Measurements from ENCODE around the gene CEBPB. TPM values are rescaled to one million over a fixed set of nuclear protein-coding genes. Genes with fewer than 3 reads are reported as not detected.

Gene CEBPB
- total and polyA plus RNA-seq, 3 donors from 2014 or later, result 11.3 to 40.0 (median 25.9) TPM

DNA sequence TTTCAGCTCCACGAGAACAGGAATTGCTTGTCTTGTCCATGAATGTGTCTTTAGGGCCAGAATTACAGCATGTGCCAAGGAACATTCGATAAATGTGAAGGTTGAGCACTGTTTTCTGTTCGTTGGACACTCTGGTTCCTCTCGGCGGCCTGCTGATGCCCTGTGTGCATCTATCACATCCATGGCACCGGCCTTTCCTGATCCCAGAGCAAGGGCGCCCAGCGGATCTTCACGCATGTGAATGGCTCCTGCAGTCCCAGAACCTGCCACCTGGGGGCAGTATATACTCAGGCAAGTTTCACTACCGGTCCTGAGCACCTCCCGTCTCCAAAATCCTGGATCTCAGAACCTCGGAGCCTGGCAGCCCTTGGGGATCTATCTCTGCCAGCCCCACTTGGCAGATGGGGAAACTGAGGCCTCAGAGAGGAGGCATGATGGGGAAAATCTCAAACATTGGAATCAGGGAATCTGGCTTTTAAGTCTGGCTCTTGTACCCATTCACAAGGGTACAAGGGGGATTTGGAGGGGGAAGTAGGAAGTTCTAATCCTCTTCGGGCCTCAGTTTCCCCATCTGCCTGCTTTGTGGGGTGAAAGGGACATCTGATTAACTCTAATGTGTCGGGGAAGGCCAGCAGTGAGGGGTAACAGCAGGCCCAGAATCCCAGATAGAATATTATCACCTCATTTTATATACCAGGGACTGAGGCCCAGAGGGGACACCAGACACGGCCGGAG, 4.3 kb upstream of the CEBPB start:
- Histone ChIP-seq H3K4me1 (peaks cover 6% of the 10 kb centered on the region), H3K27me3 (no peaks in the 10 kb centered on the region), H3K4me3 (no peak overlapping the region), H3K36me3 (ENCODE audit: low read depth, missing control alignments) (no peaks in the 10 kb centered on the region), H3K27ac (no peak overlapping the region), H3K9me3 (no peaks in the 10 kb centered on the region)
- TF ChIP-seq, protein P1, sequence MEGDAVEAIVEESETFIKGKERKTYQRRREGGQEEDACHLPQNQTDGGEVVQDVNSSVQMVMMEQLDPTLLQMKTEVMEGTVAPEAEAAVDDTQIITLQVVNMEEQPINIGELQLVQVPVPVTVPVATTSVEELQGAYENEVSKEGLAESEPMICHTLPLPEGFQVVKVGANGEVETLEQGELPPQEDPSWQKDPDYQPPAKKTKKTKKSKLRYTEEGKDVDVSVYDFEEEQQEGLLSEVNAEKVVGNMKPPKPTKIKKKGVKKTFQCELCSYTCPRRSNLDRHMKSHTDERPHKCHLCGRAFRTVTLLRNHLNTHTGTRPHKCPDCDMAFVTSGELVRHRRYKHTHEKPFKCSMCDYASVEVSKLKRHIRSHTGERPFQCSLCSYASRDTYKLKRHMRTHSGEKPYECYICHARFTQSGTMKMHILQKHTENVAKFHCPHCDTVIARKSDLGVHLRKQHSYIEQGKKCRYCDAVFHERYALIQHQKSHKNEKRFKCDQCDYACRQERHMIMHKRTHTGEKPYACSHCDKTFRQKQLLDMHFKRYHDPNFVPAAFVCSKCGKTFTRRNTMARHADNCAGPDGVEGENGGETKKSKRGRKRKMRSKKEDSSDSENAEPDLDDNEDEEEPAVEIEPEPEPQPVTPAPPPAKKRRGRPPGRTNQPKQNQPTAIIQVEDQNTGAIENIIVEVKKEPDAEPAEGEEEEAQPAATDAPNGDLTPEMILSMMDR (IDR thresholded peaks at IDR 0.05), result peak; percentile 98 to 99 (median 99)
- no peak for TF ChIP-seq POLR2A (IDR thresholded peaks at IDR 0.05)
- intact Hi-C loops (cut with DNase I; ENCODE audit: low total_unique reads), result loop anchor here (5.0 to 10.0 kb wide), 2 partner anchors 276 to 388 kb away; no protein-coding TSS in a partner anchor
- DNase-seq, result peak; percentile 98
- 15 to 18% methylated on average over 15 to 16 of the region's 16 CpGs for WGBS, 2 donors

DNA sequence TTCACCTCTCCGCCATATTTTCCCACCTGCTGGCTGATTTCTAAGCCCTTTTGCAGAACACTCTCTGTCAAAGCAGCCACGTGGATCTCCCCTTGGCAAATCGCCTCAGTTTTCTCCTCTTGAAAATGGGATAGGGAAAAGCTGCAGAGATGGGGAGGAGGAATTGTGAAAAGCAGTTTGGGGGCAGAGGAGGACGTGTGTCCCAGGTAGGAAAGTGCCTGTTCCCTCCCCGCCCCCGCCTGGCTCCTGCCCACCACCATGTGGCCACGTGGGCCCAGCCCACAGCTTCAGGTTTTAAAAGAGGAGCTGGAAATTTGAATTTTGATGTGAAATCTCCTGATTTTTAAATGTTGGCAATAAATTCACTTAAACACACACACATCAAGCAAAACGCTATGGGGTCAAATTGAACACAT, 3.6 kb upstream of the CEBPB start:
- Histone ChIP-seq H3K27ac (no peak overlapping the region), H3K4me3 (no peak overlapping the region), H3K4me1 (peaks cover 6% of the 10 kb centered on the region), H3K9me3 (no peaks in the 10 kb centered on the region), H3K36me3 (ENCODE audit: low read depth, missing control alignments) (no peaks in the 10 kb centered on the region), H3K27me3 (no peaks in the 10 kb centered on the region)
- TF ChIP-seq, protein P1 (IDR thresholded peaks at IDR 0.05), result no peak
- no peak for TF ChIP-seq POLR2A (IDR thresholded peaks at IDR 0.05)
- intact Hi-C loops (cut with DNase I; ENCODE audit: low total_unique reads), result loop anchor here (5.0 to 10.0 kb wide), 2 partner anchors 275 to 388 kb away; no protein-coding TSS in a partner anchor
- WGBS, 2 donors, result 64 to 67% methylated on average over 8 of the region's 8 CpGs
- no peak for DNase-seq

DNA sequence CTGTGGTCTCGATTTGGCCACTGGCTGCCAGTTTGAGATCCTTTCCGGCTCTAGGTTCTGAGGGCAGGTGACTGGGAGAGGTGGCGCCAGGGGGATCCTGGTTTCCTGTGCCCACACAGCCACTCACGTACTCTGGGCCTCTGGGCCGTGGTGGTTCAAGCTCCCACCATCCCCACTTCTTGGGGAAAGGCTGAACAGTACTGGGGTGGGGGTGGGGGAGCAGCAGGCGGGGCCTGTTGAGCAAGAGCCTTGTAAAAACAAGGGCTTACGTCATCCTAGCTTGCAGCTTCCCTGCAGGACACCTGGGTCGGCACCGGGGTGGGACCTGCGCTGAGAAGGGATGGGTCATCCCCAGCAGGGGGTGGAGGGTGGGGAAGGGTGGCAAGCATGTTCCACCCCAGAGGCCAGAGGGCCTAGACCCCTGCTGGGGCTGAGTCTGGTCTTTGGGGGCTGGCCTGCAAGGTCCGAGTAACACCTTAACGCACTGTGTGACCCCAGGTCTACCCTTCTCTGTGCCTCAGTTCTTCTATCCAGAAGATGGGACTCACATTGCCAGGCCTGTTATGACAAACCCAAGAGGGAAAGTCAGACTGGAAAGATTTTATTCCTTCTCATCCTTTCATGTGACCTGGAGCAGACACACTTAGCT, 3.1 kb upstream of the CEBPB start:
- no peak for DNase-seq
- no peaks in the 10 kb centered on the region for H3K36me3 ChIP-seq (ENCODE audit: low read depth, missing control alignments)
- 79 to 85% methylated on average over 8 to 12 of the region's 12 CpGs for WGBS, 2 donors
- H3K4me1 ChIP-seq, result peaks cover 6% of the 10 kb centered on the region
- H3K27ac ChIP-seq, result no peak overlapping the region
- intact Hi-C loops (cut with DNase I; ENCODE audit: low total_unique reads), result loop anchor here (5.0 to 10.0 kb wide), 2 partner anchors 275 to 387 kb away; no protein-coding TSS in a partner anchor
- H3K27me3 ChIP-seq, result no peaks in the 10 kb centered on the region
- no peak overlapping the region for H3K4me3 ChIP-seq
- H3K9me3 ChIP-seq, result no peaks in the 10 kb centered on the region
- TF ChIP-seq, protein P1 (IDR thresholded peaks at IDR 0.05), result no peak
- TF ChIP-seq POLR2A (IDR thresholded peaks at IDR 0.05), result no peak

DNA sequence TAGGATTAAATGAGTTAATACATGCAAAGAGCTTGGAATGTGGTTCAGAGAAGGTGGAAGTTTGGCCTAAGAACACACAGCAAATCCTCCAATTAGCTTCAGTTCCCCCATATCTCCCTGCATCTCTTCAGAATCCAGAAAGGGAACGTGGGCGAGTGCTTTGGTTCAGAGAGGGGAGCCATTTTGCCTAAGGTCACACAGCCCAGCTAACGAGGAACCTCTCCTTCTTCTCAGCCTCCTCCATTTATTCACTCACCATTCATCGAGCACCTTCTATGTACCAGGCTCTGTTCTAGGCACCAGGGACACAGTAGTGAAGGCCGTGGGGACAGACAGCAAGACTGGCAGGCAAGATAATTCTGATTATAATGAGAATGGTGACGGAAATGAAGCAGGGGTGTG, 2.3 kb upstream of the CEBPB start:
- intact Hi-C loops (cut with DNase I; ENCODE audit: low total_unique reads), result loop anchor here (5.0 to 10.0 kb wide), 2 partner anchors 274 to 387 kb away; no protein-coding TSS in a partner anchor

More for the DNA sequence above, 2.3 kb upstream of the CEBPB start:
- 90 to 93% methylated on average over 6 of the region's 6 CpGs for WGBS, 2 donors
- no peaks in the 10 kb centered on the region for H3K9me3 ChIP-seq
- no peak overlapping the region for H3K27ac ChIP-seq
- H3K4me1 ChIP-seq, result peaks cover 6% of the 10 kb centered on the region
- no peak for TF ChIP-seq POLR2A (IDR thresholded peaks at IDR 0.05)
- TF ChIP-seq, protein P1 (IDR thresholded peaks at IDR 0.05), result no peak
- DNase-seq, result no peak
- no peaks in the 10 kb centered on the region for H3K27me3 ChIP-seq
- no peak overlapping the region for H3K4me3 ChIP-seq
- H3K36me3 ChIP-seq (ENCODE audit: low read depth, missing control alignments), result no peaks in the 10 kb centered on the region
